Right hindlimb (tissue), 1 donor: Measurements from ENCODE around the gene ACSL1.
A peak's percentile ranks its signal among the peaks of the same experiment; 100 is the strongest.
"Not testable (repeated sequence)": the region's sequence is repeated elsewhere in the genome, so short reads cannot be mapped to it uniquely, and the experiment has no call there.

Experiments
- DNase-seq: peaks from one replicate; pipeline ENCODE4 v3.0.0-alpha.2; 2018

Gene ACSL1

GRCh38 chr4:184750926-184751584, 74.7 kb downstream of the ACSL1 start:
- DNase-seq = no peak

- DNase-seq = peak; percentile 78
Observed at GRCh38 chr4:184748251-184748652, 77.5 kb downstream of the ACSL1 start.

GRCh38 chr4:184747034-184747830, 78.5 kb downstream of the ACSL1 start:
- no peak for DNase-seq

- peak; percentile 77 for DNase-seq
Observed at GRCh38 chr4:184745831-184746795, 79.7 kb downstream of the ACSL1 start.

- no peak for DNase-seq
Observed at GRCh38 chr4:184744236-184744635, 81.5 kb downstream of the ACSL1 start.

GRCh38 chr4:184743650-184744049, 82.1 kb downstream of the ACSL1 start:
- DNase-seq = no peak

GRCh38 chr4:184741651-184742050, 84.1 kb downstream of the ACSL1 start:
- DNase-seq = not testable (repeated sequence)

GRCh38 chr4:184740980-184741391, 84.8 kb downstream of the ACSL1 start:
- no peak for DNase-seq

- DNase-seq = not testable (repeated sequence)
Observed at GRCh38 chr4:184739575-184739974, 86.2 kb downstream of the ACSL1 start.

- DNase-seq = no peak
Observed at GRCh38 chr4:184734758-184735157, 91.0 kb downstream of the ACSL1 start.

GRCh38 chr4:184733654-184734524, 91.9 kb downstream of the ACSL1 start, which contains the start of gene CENPU:
CENPU (minus strand) TSS chr4:184734096; CDS start chr4:184734062, 34 bp downstream.
- DNase-seq = peak; percentile 99

GRCh38 chr4:184732126-184732525, 93.6 kb downstream of the ACSL1 start:
- no peak for DNase-seq

GRCh38 chr4:184731056-184731455, 94.7 kb downstream of the ACSL1 start:
- no peak for DNase-seq

GRCh38 chr4:184729946-184730345, 95.8 kb downstream of the ACSL1 start:
- no peak for DNase-seq

GRCh38 chr4:184728858-184729257, 96.9 kb downstream of the ACSL1 start:
- DNase-seq = no peak

GRCh38 chr4:184727430-184727829, 98.3 kb downstream of the ACSL1 start:
- DNase-seq = no peak

GRCh38 chr4:184722798-184723197, 103.0 kb downstream of the ACSL1 start:
- DNase-seq = no peak

- DNase-seq = no peak
Observed at GRCh38 chr4:184721254-184721653, 104.5 kb downstream of the ACSL1 start.

GRCh38 chr4:184719407-184719806, 106.4 kb downstream of the ACSL1 start:
- no peak for DNase-seq

- no peak for DNase-seq
Observed at GRCh38 chr4:184715526-184715925, 110.2 kb downstream of the ACSL1 start.

- no peak for DNase-seq
Observed at GRCh38 chr4:184713887-184714286, 111.9 kb downstream of the ACSL1 start.

GRCh38 chr4:184712322-184712721, 113.4 kb downstream of the ACSL1 start:
- no peak for DNase-seq
